CD4-positive, alpha-beta T cell treated with Interferon gamma for 1 hour (primary cell): ENCODE measurements around the gene ZNF365.

ENCODE experiments used
- DNase-seq: peaks from one replicate; pipeline ENCODE4 v3.0.0-alpha.2; 2020

ZNF365 gene

GRCh38 chr10:62424026-62424425 lies 49.9 kb downstream of the ZNF365 start:
- DNase-seq, result no peak

DNA sequence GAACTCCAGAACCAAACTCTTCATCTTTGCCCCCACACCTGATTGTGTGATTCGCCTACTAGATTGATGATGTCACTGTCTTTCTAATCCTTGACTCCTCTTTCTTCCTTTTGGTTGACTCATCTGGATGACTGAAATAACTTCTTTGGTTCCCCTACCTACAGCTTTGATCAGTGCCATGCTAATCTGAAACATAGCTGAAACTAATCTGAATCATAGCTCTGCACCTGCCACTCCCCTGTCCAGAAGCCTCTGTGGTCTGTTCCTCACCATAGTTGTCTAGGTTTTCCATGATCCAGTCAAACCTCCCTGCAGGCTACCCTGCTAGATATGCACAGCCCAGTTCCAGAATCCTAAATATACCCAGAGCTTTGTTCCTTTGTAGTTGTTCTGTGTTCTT lies 51.9 kb downstream of the ZNF365 start:
- no peak for DNase-seq

DNA sequence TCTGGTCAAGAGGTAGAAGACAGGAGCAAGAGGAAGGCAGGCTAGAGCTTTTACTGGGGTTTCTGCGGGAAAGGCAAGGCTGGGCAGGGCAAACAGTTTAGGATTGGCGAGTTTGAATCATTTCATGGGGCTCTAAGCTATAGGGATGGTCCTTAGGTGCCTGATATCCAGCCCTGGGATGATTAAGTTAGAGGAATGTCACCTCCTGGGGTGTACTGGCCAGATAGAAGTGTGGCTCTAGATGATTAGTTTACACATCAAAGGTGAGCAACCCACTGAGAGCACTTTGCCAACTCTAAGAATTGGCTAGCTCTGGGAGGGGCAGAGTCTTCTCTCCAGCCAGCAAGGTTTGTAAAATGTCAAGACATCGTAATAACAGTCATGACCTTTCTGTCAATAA lies 52.4 kb downstream of the ZNF365 start:
- DNase-seq, result no peak

GRCh38 chr10:62430881-62431280 lies 56.7 kb downstream of the ZNF365 start:
- no peak for DNase-seq

DNA sequence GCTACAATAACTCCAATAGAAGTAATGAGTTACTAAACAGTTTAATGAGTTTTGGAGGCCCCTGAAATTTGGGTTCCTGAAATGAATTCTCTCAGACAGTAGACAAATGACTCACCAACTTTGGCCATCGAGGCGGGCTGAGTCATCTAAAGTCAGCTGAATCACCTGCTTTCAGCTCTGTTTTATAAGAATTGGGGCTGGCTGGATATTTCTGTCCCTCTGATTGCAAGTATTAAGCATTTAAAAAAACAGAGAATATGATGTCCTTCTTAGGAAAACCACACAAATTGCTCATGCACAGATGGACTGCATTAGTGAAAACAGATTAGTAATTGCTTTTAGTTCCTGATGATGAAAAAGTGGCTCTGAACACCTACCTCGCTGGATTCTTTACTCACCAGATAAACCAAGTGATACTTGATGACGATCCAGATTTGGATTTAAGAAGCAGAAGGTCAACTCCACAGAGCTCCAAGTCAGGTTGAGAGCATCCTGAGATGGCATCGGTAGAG lies 59.1 kb downstream of the ZNF365 start:
- DNase-seq, result peak; percentile 33

- no peak for DNase-seq
Measured at GRCh38 chr10:62433901-62434300, 59.7 kb downstream of the ZNF365 start.

DNA sequence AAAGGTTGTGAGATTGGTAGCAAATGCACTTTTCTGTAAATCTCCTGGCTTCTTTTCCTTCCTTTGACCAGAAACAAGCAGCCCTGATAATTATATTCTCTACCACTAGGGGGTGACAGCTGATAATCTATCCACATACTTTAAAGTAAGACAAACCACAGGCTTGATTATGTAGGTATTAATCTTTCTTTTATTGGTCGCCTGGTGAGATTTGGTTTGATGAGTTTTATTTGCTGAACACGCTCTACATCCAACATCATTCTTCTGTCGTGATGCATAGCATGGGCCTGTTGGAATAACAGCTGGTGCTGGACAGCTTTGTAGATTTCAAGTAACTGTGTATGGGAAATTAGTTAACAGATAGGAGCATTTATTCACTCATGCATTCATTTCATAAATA lies 63.5 kb downstream of the ZNF365 start:
- no peak for DNase-seq

- DNase-seq, result no peak
Measured at GRCh38 chr10:62442006-62442405, 67.8 kb downstream of the ZNF365 start.

GRCh38 chr10:62442894-62443669 lies 68.9 kb downstream of the ZNF365 start:
- DNase-seq, result no peak

DNA sequence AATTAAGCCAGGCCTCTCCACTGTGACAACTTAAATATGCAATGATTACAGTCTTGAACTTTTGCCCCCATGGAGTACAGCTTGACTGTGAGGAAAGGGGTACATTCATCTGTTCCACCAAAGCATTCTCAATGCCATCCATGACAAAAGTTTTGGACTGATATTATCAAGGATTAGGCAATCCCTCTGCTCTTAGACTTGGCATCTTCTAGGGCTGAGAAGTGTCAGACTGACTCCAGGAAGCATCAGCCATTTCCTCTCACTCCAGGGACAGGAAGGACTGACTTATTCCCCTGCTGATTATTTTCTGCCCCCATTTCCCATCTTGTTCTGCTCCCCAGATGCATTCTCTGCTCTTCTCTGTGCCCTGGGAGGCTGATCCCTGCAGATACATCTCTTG lies 69.7 kb downstream of the ZNF365 start:
- DNase-seq, result no peak

- no peak for DNase-seq
Measured at GRCh38 chr10:62446627-62447026, 72.5 kb downstream of the ZNF365 start.

GRCh38 chr10:62450912-62451610 lies 76.9 kb downstream of the ZNF365 start:
- DNase-seq, result no peak

GRCh38 chr10:62451611-62451975 lies 77.4 kb downstream of the ZNF365 start:
- DNase-seq, result no peak
